ENCODE results near the gene IL6. TPM values are rescaled to one million over a fixed set of nuclear protein-coding genes. Genes with fewer than 3 reads are reported as not detected.

Gene IL6
- total RNA-seq, 1 experiment from 2014 or later: 1.7 TPM

- no peaks in the 10 kb centered on the region for H3K79me2 ChIP-seq (ENCODE audit: low read depth)
- no peak for TF ChIP-seq EZH2 (IDR thresholded peaks at IDR 0.05; ENCODE audit: low read depth)
- TF ChIP-seq, protein P1, sequence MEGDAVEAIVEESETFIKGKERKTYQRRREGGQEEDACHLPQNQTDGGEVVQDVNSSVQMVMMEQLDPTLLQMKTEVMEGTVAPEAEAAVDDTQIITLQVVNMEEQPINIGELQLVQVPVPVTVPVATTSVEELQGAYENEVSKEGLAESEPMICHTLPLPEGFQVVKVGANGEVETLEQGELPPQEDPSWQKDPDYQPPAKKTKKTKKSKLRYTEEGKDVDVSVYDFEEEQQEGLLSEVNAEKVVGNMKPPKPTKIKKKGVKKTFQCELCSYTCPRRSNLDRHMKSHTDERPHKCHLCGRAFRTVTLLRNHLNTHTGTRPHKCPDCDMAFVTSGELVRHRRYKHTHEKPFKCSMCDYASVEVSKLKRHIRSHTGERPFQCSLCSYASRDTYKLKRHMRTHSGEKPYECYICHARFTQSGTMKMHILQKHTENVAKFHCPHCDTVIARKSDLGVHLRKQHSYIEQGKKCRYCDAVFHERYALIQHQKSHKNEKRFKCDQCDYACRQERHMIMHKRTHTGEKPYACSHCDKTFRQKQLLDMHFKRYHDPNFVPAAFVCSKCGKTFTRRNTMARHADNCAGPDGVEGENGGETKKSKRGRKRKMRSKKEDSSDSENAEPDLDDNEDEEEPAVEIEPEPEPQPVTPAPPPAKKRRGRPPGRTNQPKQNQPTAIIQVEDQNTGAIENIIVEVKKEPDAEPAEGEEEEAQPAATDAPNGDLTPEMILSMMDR (conservative IDR thresholded peaks at IDR 0.05): no peak
- peaks cover 30% of the 10 kb centered on the region; the same call in 1 of the 2 replicates for H3F3A ChIP-seq (ENCODE audit: insufficient read depth, low read depth)
- POLR2A ChIA-PET (ENCODE audit: unreplicated experiment): interaction anchor here (0.5 kb wide), 1 partner anchor 160 kb away, joined by 12 read pairs; no protein-coding TSS in a partner anchor
- CTCF ChIA-PET: interaction anchor here (0.7 to 1.1 kb wide), 2 partner anchors 163 to 333 kb away, joined by 5 to 20 read pairs; no protein-coding TSS in a partner anchor
- H3K4me1 ChIP-seq (replicated peaks; ENCODE audit: insufficient read depth): peaks cover 36% of the 10 kb centered on the region
- no peak overlapping the region for H3K27ac ChIP-seq
- intact Hi-C loops (cut with micrococcal nuclease; ENCODE audit: unreplicated experiment): no loop called here
- no peaks in the 10 kb centered on the region for H3K27me3 ChIP-seq (ENCODE audit: insufficient read depth, low read depth)
- no TSS peak for BruUV-seq (replicated peaks)
- H3K36me3 ChIP-seq (ENCODE audit: low read depth): no peaks in the 10 kb centered on the region
- DNase-seq: no peak
- no peak overlapping the region for H3K4me2 ChIP-seq
- H3K9me2 ChIP-seq (ENCODE audit: insufficient read depth): no peaks in the 10 kb centered on the region
- H3K4me3 ChIP-seq: no peak overlapping the region
- H4K20me1 ChIP-seq (ENCODE audit: insufficient read depth): no peaks in the 10 kb centered on the region
- no peaks in the 10 kb centered on the region for H3K9me3 ChIP-seq (ENCODE audit: insufficient read depth, low read depth)
- H2AFZ ChIP-seq: no peak overlapping the region
Observed at GRCh38 chr7:22723181-22723601, 3.8 kb upstream of the IL6 start.

- Histone ChIP-seq H3K36me3 (ENCODE audit: low read depth) (no peaks in the 10 kb centered on the region), H3K4me3 (no peak overlapping the region), H3K4me2 (no peak overlapping the region), H3K9me2 (ENCODE audit: insufficient read depth) (no peaks in the 10 kb centered on the region), H4K20me1 (ENCODE audit: insufficient read depth) (no peaks in the 10 kb centered on the region), H3K79me2 (ENCODE audit: low read depth) (no peaks in the 10 kb centered on the region), H3K4me1 (replicated peaks; ENCODE audit: insufficient read depth) (peaks cover 36% of the 10 kb centered on the region), H3K27ac (no peak overlapping the region), H3K27me3 (ENCODE audit: insufficient read depth, low read depth) (no peaks in the 10 kb centered on the region), H3K9me3 (ENCODE audit: insufficient read depth, low read depth) (no peaks in the 10 kb centered on the region; the same call in 1 of the 2 replicates), H2AFZ (no peak overlapping the region), H3F3A (ENCODE audit: insufficient read depth, low read depth) (peaks cover 26% of the 10 kb centered on the region; the same call in 1 of the 2 replicates)
- intact Hi-C loops (cut with micrococcal nuclease; ENCODE audit: unreplicated experiment): no loop called here
- TF ChIP-seq EZH2 (IDR thresholded peaks at IDR 0.05; ENCODE audit: low read depth): no peak
- TF ChIP-seq, protein P1 (conservative IDR thresholded peaks at IDR 0.05): no peak
- CTCF ChIA-PET: interaction anchor here (0.7 to 1.1 kb wide), 2 partner anchors 163 to 332 kb away, joined by 5 to 20 read pairs; no protein-coding TSS in a partner anchor
- no TSS peak for BruUV-seq (replicated peaks)
- POLR2A ChIA-PET (ENCODE audit: unreplicated experiment): interaction anchor here (0.5 kb wide), 1 partner anchor 160 kb away, joined by 12 read pairs; no protein-coding TSS in a partner anchor
- DNase-seq: no peak
Observed at GRCh38 chr7:22723637-22724036, 3.4 kb upstream of the IL6 start.

GRCh38 chr7:22724861-22725260, 2.1 kb upstream of the IL6 start:
- TF ChIP-seq, protein P1 (conservative IDR thresholded peaks at IDR 0.05): no peak
- no peak for TF ChIP-seq EZH2 (IDR thresholded peaks at IDR 0.05; ENCODE audit: low read depth)
- Histone ChIP-seq H3K27me3 (ENCODE audit: insufficient read depth, low read depth) (no peaks in the 10 kb centered on the region), H2AFZ (no peak overlapping the region), H4K20me1 (ENCODE audit: insufficient read depth) (no peaks in the 10 kb centered on the region), H3K9me2 (ENCODE audit: insufficient read depth) (no peaks in the 10 kb centered on the region), H3K4me1 (replicated peaks; ENCODE audit: insufficient read depth) (peaks cover 33% of the 10 kb centered on the region), H3F3A (ENCODE audit: insufficient read depth, low read depth) (peaks cover 24% of the 10 kb centered on the region; the same call in 1 of the 2 replicates), H3K27ac (no peak overlapping the region), H3K4me3 (no peak overlapping the region), H3K4me2 (no peak overlapping the region), H3K9me3 (ENCODE audit: insufficient read depth, low read depth) (no peaks in the 10 kb centered on the region; the same call in 1 of the 2 replicates), H3K36me3 (ENCODE audit: low read depth) (no peaks in the 10 kb centered on the region), H3K79me2 (ENCODE audit: low read depth) (no peaks in the 10 kb centered on the region)
- BruUV-seq (replicated peaks): no TSS peak
- DNase-seq: no peak
- POLR2A ChIA-PET (ENCODE audit: unreplicated experiment): no interaction called here
- intact Hi-C loops (cut with micrococcal nuclease; ENCODE audit: unreplicated experiment): loop anchor here (5.0 kb wide), 4 partner anchors 73 to 457 kb away; partner anchors contain the start of genes NUP42 and TOMM7
- CTCF ChIA-PET: interaction anchor here (0.6 to 4.1 kb wide), 2 partner anchors 163 to 308 kb away, joined by 3 to 113 read pairs; no protein-coding TSS in a partner anchor
